Measurements from ENCODE around the gene PLXNA2.

GRCh38 chr1:208030288-208031091, 213.7 kb downstream of the PLXNA2 start:
- no peak for TF ChIP-seq POLR2AphosphoS5 (IDR thresholded peaks at IDR 0.05; ENCODE audit: low read depth, low read length)
- TF ChIP-seq SIN3A (IDR thresholded peaks at IDR 0.05; ENCODE audit: borderline replicate concordance, insufficient read depth, low read length): no peak
- no peak for TF ChIP-seq TAF1 (IDR thresholded peaks at IDR 0.05; ENCODE audit: borderline replicate concordance, insufficient read depth, low read length)
- no peak for TF ChIP-seq FOXP2 (optimal IDR thresholded peaks at IDR 0.05; ENCODE audit: borderline replicate concordance, extremely low read depth, extremely low read length, insufficient read depth)
- no peak for TF ChIP-seq REST (IDR thresholded peaks at IDR 0.05; ENCODE audit: insufficient read depth in 1 of 2, low read depth in 2 of 2, low read length in 2 of 2)
